Adipose tissue (tissue), 3 donors: ENCODE data around the gene ITGB7. TPM values are rescaled to one million over a fixed set of nuclear protein-coding genes. Genes with fewer than 3 reads are reported as not detected.
A peak's percentile ranks its signal among the peaks of the same experiment; 100 is the strongest.

ENCODE experiments used
- H3K27ac ChIP-seq: one replicate; pipeline ENCODE4 v1.5.1; 2013; ENCODE audit warnings: low read depth, low read length
- WGBS, 3 donors: extraction: QIAGEN DNeasy Blood & Tissue Kit; methylation state at CpG; one replicate each; pipeline ENCODE4 v1.1.7; 2013; 5-methylcytosine and 5-hydroxymethylcytosine counted together
- polyA plus RNA-seq, 3 donors: library from polyadenylated mRNA; stranded (reverse); fragments of 200-250 nt; gene quantifications; one replicate each; pipeline ENCODE4 v1.2.3, GENCODE V29; 2013
- donor health status: healthy with polysubstance abuse.
- donor health status: Bipolar disorder and iron deficiency.
- donor health status: healthy.

The ITGB7 gene
- polyA plus RNA-seq, 3 donors, result 1.9 to 3.0 (median 2.3) TPM

- 0% methylated on average over 40 to 42 of the region's 42 CpGs for WGBS, 3 donors
- H3K27ac ChIP-seq, result peak overlapping the region; percentile 90
These were observed 13.7 kb upstream of the ITGB7 start for GRCh38 chr12:53220694-53221202.

- peak overlapping the region; percentile 7 for H3K27ac ChIP-seq
- WGBS, 3 donors, result 0% methylated on average over 40 to 49 of the region's 53 CpGs
These were observed 13.1 kb upstream of the ITGB7 start for GRCh38 chr12:53219956-53220693.

GRCh38 chr12:53219292-53219955 lies 12.4 kb upstream of the ITGB7 start:
- 2 to 18% (median 6%) methylated on average over 27 of the region's 27 CpGs for WGBS, 3 donors

GRCh38 chr12:53218551-53219291 lies 11.7 kb upstream of the ITGB7 start:
- 31 to 59% (median 52%) methylated on average over 30 of the region's 30 CpGs for WGBS, 3 donors
- H3K27ac ChIP-seq, result no peak overlapping the region

More at GRCh38 chr12:53219292-53219955, 12.4 kb upstream of the ITGB7 start:
- no peak overlapping the region for H3K27ac ChIP-seq

- 41 to 52% (median 47%) methylated on average over 3 of the region's 3 CpGs for WGBS, 3 donors
These were observed 10.9 kb upstream of the ITGB7 start for GRCh38 chr12:53217931-53218307.

GRCh38 chr12:53217051-53217930 lies 10.2 kb upstream of the ITGB7 start:
- H3K27ac ChIP-seq, result no peak overlapping the region
- 33 to 60% (median 37%) methylated on average over 19 of the region's 19 CpGs for WGBS, 3 donors

More at GRCh38 chr12:53217931-53218307, 10.9 kb upstream of the ITGB7 start:
- no peak overlapping the region for H3K27ac ChIP-seq

- no peak overlapping the region for H3K27ac ChIP-seq
- 83 to 88% (median 85%) methylated on average over 8 of the region's 8 CpGs for WGBS, 3 donors
These were observed 8.4 kb upstream of the ITGB7 start for GRCh38 chr12:53215497-53215896.

- WGBS, 3 donors, result 66 to 75% (median 67%) methylated on average over 12 of the region's 12 CpGs
- no peak overlapping the region for H3K27ac ChIP-seq
These were observed 7.8 kb upstream of the ITGB7 start for GRCh38 chr12:53214687-53215455.

- 73 to 80% (median 74%) methylated on average over 5 of the region's 5 CpGs for WGBS, 3 donors
- H3K27ac ChIP-seq, result no peak overlapping the region
These were observed 7.2 kb upstream of the ITGB7 start for GRCh38 chr12:53214221-53214620.

- H3K27ac ChIP-seq, result no peak overlapping the region
- 11 to 12% (median 12%) methylated on average over 14 of the region's 14 CpGs for WGBS, 3 donors
These were observed 6.3 kb upstream of the ITGB7 start for GRCh38 chr12:53213348-53213747.

GRCh38 chr12:53212931-53213330 lies 5.9 kb upstream of the ITGB7 start:
- WGBS, 3 donors, result 41 to 52% (median 50%) methylated on average over 12 of the region's 12 CpGs
- no peak overlapping the region for H3K27ac ChIP-seq

GRCh38 chr12:53211476-53212381 lies 4.7 kb upstream of the ITGB7 start:
- no peak overlapping the region for H3K27ac ChIP-seq
- WGBS, 3 donors, result 88 to 91% (median 88%) methylated on average over 13 of the region's 13 CpGs

GRCh38 chr12:53210843-53211242 lies 3.8 kb upstream of the ITGB7 start:
- WGBS, 3 donors, result 70 to 82% (median 75%) methylated on average over 4 of the region's 4 CpGs
- H3K27ac ChIP-seq, result no peak overlapping the region

GRCh38 chr12:53208877-53209463 lies 1.9 kb upstream of the ITGB7 start:
- H3K27ac ChIP-seq, result no peak overlapping the region
- 44 to 74% (median 51%) methylated on average over 7 of the region's 7 CpGs for WGBS, 3 donors

- H3K27ac ChIP-seq, result no peak overlapping the region
- WGBS, 3 donors, result 43 to 61% (median 47%) methylated on average over 2 of the region's 2 CpGs
These were observed 1.4 kb upstream of the ITGB7 start for GRCh38 chr12:53208435-53208834.

GRCh38 chr12:53205747-53206419 lies 1.2 kb downstream of the ITGB7 start:
- WGBS, 3 donors, result 43 to 83% (median 55%) methylated on average over 7 of the region's 7 CpGs

More at GRCh38 chr12:53205747-53206419, 1.2 kb downstream of the ITGB7 start:
- H3K27ac ChIP-seq, result no peak overlapping the region
